ENCODE results near the gene CP.
"Not testable (repeated sequence)": the region's sequence is repeated elsewhere in the genome, so short reads cannot be mapped to it uniquely, and the experiment has no call there.

The CP gene

DNA sequence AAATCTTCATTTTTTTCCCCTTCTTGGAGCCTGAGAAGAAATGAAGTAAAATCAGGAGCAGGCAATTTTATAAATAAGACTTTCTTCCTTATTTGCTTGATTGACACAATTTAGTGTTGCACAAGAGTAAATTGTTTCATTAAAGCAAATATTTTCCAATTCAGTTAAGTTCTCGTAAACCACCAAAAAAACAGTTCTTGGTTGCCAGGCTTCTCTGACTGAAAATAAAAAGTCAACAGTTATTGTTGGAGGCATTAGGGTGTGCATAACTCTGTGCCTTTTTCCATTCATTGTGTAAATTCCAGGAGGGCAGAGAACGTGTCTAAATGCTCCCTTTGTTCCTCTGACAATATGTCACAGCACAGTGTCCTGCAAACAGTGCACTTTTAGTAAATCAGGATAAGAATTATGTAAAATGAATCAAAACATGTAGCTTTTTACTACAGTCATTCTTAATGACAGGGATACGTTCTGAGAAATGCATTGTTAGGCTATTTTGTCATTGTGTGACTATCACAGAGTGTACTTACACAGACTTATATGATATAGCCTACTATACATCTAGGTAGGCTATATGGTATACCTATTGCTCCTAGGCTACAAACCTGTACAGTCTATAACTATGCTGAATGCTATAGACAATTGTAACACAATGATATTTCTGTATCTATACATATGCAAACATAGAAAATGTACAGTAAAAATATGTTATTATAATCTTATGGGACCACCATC is at the start of gene CP:
TSS of gene CP (minus strand) at position 47 of the 735 bp plus-strand sequence. CDS start at position 10, 37 bp downstream.
- no peak for DNase-seq

- DNase-seq = no peak
These were observed 48.6 kb upstream of the CP start for GRCh38 chr3:149270180-149270579.

DNA sequence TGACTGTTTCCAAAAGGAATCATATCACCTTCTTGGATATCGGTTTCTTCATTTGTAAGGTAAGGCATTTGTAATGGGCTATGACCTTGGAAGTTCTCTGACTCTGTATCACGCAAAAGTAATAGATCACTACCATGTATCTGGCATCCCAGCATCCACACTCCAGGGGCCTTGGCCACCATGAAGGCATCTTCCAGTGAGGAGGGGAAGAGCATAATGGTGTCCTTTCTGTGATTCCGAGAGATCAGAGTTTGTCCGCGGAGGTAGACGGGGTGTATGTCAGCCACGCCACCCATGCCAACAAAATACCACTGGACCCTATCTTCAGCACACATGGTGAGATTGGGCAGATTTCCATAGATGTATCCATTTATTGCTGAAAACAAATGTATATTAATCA is 48.1 kb upstream of the CP start:
- no peak for DNase-seq

DNA sequence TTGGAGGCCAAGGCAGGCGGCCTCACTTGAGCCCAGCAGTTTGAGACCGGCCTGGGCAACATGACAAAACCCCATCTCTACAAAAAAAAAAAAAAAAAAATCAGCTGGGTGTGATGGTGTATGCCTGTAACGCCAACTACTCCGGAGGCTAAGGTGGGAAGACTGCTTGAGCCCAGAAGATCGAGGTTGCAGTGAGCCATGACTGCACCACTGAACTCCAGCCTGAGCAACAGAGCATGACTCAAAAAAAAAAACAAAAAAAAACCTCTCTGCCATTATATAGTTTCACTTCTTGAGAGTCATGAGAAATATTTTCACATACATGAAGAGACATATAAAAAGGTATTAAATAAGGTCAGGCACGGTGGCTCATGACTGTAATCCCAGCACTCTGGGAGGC is 45.9 kb upstream of the CP start:
- no peak for DNase-seq

- DNase-seq = no peak
These were observed 45.1 kb upstream of the CP start for GRCh38 chr3:149266736-149267135.

DNA sequence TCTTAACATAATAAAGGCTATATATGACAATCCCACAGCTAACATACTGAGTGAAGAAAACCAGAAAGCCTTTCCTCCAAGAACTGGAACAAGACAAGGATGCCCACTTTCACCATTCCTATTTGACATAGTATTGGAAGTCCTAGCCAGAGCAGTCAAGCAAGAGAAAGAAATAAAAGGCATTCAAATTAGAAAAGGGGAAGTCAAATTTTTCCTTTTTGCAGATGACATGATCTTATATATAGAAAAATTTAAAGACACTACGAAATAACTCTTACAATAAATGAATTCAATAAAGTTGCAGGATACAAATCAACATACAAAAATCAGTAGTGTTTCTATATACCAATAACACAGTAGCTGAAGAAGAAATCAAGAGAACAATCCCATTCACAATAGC is 42.2 kb upstream of the CP start:
- no peak for DNase-seq

- DNase-seq = no peak
These were observed 37.1 kb upstream of the CP start for GRCh38 chr3:149258714-149259113.

GRCh38 chr3:149258298-149258697 is 36.7 kb upstream of the CP start:
- no peak for DNase-seq

- DNase-seq = no peak
These were observed 30.6 kb upstream of the CP start for GRCh38 chr3:149252272-149252671.

- no peak for DNase-seq
These were observed 29.6 kb upstream of the CP start for GRCh38 chr3:149251186-149251585.

GRCh38 chr3:149247929-149248691 is 26.5 kb upstream of the CP start:
- no peak for DNase-seq

DNA sequence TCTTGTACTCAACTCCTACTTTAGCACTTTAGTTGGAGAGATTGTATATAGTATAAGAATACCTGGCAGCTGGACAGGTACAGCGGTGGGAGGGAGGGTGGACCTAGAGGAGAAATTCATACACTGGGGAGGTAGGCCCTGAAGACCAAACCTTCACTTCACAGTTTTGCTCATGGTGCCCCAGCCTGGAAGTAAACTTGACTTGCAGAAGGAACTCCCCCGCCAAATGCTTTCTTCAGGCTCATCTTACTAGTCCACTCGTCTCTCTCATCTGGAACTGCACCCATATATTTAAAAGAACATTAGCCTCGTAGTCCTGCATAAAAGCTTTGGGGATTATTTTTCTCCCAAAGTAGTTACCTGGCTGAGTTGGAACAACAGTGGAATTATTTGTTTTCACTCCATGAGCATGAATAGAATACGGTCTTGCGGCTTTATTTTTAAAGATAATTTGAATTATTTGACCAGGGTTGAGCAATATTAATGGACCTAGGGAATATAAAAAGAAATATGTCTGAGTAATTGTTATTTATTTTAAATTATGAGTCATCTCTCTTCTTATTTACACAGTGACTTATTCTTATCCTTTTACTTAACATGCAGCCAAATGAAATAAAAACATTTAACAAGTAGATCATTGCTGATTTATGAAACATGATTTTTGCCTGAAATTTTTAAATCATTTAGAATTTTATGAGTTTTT is 25.5 kb upstream of the CP start:
- no peak for DNase-seq

GRCh38 chr3:149245738-149246451 is 24.3 kb upstream of the CP start:
- DNase-seq = no peak

DNA sequence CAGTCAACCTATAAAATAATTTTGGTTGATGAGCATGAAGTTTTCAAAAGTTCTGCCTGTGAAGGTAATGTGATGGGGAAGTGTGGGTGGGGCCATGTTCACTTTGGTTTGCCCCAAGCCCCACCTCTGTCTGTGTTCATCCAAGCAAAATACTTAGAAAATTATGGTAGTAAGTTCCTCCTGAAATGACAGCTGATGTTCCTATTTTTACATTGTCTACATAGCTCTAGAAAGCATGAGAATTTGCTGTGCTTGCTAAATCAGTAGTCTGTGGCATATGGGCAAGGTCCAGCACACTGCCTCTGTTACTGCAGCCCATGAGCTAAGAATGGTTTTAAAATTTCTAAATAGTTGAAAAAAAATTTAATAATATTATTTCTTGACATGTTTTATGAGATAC is 21.9 kb upstream of the CP start:
- DNase-seq = no peak

DNA sequence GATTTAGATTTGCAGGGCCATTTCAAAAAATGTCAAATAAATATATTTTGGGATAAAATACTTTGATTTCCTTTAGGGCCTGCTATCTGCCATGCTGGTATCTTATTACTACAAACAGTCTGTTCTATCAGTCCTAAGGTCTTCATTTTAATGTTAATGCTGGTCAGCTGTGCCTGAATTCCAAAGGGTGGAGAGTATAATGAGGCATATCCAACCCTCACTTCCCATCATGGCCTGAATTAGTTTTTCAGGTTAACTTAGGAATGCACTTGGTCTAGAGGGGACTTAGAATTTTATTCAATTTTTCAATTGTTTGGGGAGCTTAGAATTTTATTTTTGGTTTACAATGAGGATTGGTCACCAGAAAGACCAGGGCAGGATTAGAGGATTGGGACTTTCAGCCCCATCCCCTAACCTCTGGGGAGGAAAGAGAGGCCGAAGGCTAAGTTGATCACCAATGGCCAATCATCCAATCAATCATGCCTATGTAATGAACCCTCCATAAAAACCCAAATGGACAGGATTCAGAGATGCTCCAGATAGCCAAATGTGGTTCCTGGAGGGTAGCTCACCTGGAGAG is 17.8 kb upstream of the CP start:
- no peak for DNase-seq

DNA sequence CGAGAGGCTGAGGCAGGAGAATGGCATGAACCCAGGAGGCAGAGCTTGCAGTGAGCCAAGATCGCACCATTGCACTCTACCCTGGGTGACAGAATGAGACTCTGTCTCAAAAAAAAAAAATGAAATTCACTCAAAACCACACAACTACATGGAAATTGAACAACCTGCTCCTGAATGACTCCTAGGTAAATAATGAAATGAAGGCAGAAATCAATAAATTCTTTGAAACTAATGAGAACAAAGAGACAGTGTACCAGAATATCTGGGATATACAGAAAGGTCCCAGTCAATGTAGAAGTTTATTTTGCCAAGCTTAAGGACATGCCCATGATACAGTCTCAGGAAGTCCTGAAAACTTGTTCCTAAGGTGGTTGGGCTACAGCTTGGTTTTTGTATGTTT is 16.6 kb upstream of the CP start:
- not testable (repeated sequence) for DNase-seq

GRCh38 chr3:149235599-149236424 is 14.2 kb upstream of the CP start:
- DNase-seq = no peak

DNA sequence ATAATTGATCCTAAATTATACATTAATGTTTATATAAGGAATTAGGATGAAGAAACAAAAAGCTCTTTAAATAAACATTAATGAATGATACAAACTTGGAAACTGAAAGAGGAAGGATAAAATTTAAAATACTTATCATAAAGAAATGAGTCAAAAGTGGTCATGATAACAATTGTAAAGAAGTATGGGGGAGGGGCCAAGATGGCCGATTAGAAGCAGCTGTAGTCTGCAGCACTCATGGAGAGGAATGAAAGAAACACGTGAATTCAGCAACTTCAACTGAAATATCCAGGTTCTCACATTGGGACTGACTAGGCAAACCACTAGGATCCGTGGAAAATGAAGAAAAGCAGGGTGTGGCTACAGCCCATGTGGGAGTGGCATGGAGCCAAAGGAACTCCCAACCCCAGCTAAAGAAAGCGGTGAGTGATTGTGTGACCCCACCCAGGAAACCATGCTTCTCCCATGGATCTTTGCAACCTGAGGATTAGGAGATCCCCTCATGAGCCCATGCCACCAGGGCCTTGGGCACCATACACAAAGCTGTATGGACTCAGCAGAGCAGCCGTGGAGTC is 13.1 kb upstream of the CP start:
- no peak for DNase-seq

DNA sequence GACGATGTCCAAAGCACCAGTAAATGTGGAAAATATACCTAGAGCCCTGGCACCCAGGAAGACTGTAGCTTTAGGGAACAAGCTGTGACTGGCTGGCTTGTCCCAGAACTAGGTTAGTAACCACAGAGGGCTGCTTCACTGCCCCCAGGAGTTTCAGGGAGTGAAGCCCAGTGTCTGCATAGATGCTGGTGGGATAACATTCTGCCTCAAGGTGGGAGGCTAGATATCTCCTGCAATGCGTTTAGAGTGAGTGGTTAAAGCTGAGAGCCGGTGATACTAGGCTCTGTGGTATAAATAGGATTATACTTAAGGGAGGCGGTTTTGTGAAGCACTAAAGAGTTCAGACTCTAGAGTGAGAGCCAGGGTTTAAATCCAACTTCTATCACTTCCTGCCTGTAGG is 11.7 kb upstream of the CP start:
- no peak for DNase-seq

DNA sequence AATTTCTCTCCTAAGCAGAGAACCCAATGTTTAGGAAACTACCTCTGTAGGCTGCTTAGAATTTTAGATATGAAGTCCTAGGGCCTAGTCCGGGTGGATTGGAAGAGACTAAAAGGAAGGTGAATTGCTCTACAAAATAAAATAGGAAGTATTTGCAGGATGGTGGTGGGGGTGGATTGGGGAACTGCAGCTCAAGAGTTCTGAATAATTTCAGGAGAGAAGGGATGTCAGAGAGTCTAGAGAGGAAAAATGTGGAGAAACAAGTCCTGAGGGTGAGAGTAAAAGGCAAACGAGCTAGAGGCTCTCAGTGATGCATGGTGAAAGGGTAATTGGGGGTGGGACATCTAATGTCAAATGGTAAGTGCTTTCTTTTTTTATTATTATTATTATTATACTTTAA is 10.2 kb upstream of the CP start:
- no peak for DNase-seq

DNA sequence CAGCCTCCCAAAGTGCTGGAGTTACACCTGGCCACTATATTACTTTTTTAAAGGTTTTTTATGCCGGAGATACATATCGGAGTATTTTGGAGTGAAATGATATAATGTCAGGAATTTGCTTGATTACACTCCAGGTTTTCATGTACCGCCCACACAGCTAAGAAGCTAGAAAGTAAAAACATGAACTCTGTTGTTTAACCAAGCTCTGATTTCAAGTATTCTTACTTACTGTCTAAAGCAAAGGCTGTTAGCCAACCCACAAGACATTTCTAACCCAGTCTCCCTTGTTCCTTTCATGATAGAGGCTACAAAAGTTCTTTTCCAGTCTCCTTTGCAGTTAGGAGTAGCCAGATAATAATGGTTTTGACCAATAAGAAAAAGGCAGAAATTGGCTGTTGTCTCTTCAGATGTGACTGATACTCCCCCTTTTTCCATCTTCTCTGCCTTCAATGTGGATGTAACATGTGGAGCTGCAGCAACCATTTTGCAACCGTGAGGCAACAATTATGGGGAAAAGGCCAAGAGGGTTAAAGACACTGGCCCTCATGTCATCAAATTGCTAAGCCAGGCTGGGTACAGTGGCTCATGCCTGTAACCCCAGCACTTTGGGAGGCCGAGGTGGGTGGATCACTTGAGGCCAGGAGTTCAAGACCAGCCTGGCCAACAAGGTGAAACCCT is 6.1 kb upstream of the CP start:
- DNase-seq = no peak

All from NCI-H748 treated with DMSO at 0.1 percent for 48 hours (cell line).